H1 (cell line): ENCODE data around the gene NCL. TPM values are rescaled to one million over a fixed set of nuclear protein-coding genes. Genes with fewer than 3 reads are reported as not detected.

Experiments used
- RNF2 ChIP-seq: fragments of 200-900, 300-1000 bp; sonication (generic); IDR thresholded peaks from 2 replicates; pipeline ENCODE4 v1.7.1; 2016; ENCODE audit warnings: borderline replicate concordance, low read depth, mild to moderate bottlenecking, antibody characterized with exemption, low read length; ENCODE audit not compliant: poor library complexity, severe bottlenecking; ENCODE audit errors: missing control alignments
- SAP30 ChIP-seq: fragments of 300-600 bp; sonication (generic); IDR thresholded peaks from 2 replicates; pipeline ENCODE4 v1.7.1; 2012; ENCODE audit warnings: low read length, moderate library complexity, mild to moderate bottlenecking, inconsistent platforms; ENCODE audit not compliant: insufficient read depth, insufficient replicate concordance
- polyA plus RNA-seq, 7 experiments: library from polyadenylated mRNA; depleted of rRNA in 3 of 7; stranded (reverse) in 5 of 7; unstranded in 2 of 7; fragments of >200 nt in 5 of 7; fragments of 200-250 nt in 2 of 7; gene quantifications; 1 replicate in 5 of 7; 2 replicates in 1 of 7; 4 replicates in 1 of 7; pipeline versions ENCODE4 v1.2.1 to v1.2.3, GENCODE V29; 2011 to 2013; ENCODE audit warnings: missing spikeins in 2 of 7, mixed read lengths in 2 of 7
- total RNA-seq: library from RNA; stranded (reverse); fragmentation: NEBNext Ultra II Directional; extraction: Animal tissue kit (Norgen Biotek cat#: 25700); gene quantifications from 2 replicates; pipeline ENCODE4 v1.2.1, GENCODE V29; 2021

NCL gene
- total and polyA plus RNA-seq, 2 of the 8 experiments (the other 6 are each of a cell fraction or from before 2014, with no cell fraction given): 61.2 to 1,478 TPM

GRCh38 chr2:231469583-231469950 is 5.3 kb upstream of the NCL start (continued):
- TF ChIP-seq RNF2 (no peak), SAP30 (no peak)
